Tibial nerve (tissue), 4 donors: ENCODE measurements around the gene SMAD6. TPM values are rescaled to one million over a fixed set of nuclear protein-coding genes. Genes with fewer than 3 reads are reported as not detected.

Experiments used
- DNase-seq, 2 donors: peaks; one replicate each; pipeline ENCODE4 v3.0.0-alpha.2; 2019; ENCODE audit warnings: low spot score in 2 of 2
- H3K27ac ChIP-seq, 4 donors: fragments of 200-600 bp; sonication (generic) in 3 of 4; one replicate each; pipeline ENCODE4 v1.5.1; 2017 to 2019; ENCODE audit warnings: mild to moderate bottlenecking in 1 of 4
- H3K27me3 ChIP-seq, 2 donors: fragments of 200-600 bp; sonication (generic) in 1 of 2; one replicate each; pipeline versions ENCODE4 v1.5.1 to v1.6.0; 2017 to 2019
- H3K36me3 ChIP-seq, 3 donors: fragments of 200-600 bp; sonication (generic); one replicate each; pipeline ENCODE4 v1.5.1; 2018 to 2019
- H3K4me1 ChIP-seq, 4 donors: fragments of 200-600 bp; sonication (generic) in 3 of 4; one replicate each; pipeline ENCODE4 v1.5.1; 2017 to 2019
- H3K4me3 ChIP-seq, 4 donors: fragments of 200-600 bp; sonication (generic) in 3 of 4; one replicate each; pipeline ENCODE4 v1.5.1; 2017 to 2019; ENCODE audit warnings: mild to moderate bottlenecking in 1 of 4, moderate library complexity in 1 of 4
- H3K9me3 ChIP-seq, 4 donors: fragments of 200-600 bp; sonication (generic) in 3 of 4; one replicate each; pipeline ENCODE4 v1.5.1; 2017 to 2019
- EP300 ChIP-seq, 2 donors: sonication (generic); formaldehyde crosslinking; IDR thresholded peaks; one replicate each; pipeline ENCODE4 v1.6.1; 2017; ENCODE audit warnings: antibody characterized with exemption in 2 of 2, mild to moderate bottlenecking in 1 of 2
- POLR2A ChIP-seq, 2 donors: fragments of 450-650 bp; IDR thresholded peaks; one replicate each; pipeline ENCODE4 v1.6.1; 2017; ENCODE audit warnings: antibody characterized with exemption in 2 of 2, mild to moderate bottlenecking in 2 of 2, moderate library complexity in 2 of 2
- WGBS, 2 donors: methylation state at CpG; one replicate each; pipeline ENCODE4 v1.1.5; 2018; 5-methylcytosine and 5-hydroxymethylcytosine counted together
- total RNA-seq, 4 donors: library from RNA; depleted of rRNA; stranded (reverse); fragments of >200 nt; gene quantifications; one replicate each; pipeline ENCODE4 v1.1.0, GENCODE V29; 2016
- TF ChIP-seq, protein P1 (sequence below), 5 experiments: fragments of 200-600 bp in 3 of 5; fragments of 450-650 bp in 2 of 5; sonication (generic) in 3 of 5; IDR thresholded peaks; one replicate each; pipeline ENCODE4 v1.5.1; 2016 to 2019; ENCODE audit warnings: antibody characterized with exemption in 5 of 5, mild to moderate bottlenecking in 3 of 5, moderate library complexity in 2 of 5

Gene SMAD6
- total RNA-seq, 4 donors from 2014 or later: 41.9 to 57.2 (median 48.6) TPM

DNA sequence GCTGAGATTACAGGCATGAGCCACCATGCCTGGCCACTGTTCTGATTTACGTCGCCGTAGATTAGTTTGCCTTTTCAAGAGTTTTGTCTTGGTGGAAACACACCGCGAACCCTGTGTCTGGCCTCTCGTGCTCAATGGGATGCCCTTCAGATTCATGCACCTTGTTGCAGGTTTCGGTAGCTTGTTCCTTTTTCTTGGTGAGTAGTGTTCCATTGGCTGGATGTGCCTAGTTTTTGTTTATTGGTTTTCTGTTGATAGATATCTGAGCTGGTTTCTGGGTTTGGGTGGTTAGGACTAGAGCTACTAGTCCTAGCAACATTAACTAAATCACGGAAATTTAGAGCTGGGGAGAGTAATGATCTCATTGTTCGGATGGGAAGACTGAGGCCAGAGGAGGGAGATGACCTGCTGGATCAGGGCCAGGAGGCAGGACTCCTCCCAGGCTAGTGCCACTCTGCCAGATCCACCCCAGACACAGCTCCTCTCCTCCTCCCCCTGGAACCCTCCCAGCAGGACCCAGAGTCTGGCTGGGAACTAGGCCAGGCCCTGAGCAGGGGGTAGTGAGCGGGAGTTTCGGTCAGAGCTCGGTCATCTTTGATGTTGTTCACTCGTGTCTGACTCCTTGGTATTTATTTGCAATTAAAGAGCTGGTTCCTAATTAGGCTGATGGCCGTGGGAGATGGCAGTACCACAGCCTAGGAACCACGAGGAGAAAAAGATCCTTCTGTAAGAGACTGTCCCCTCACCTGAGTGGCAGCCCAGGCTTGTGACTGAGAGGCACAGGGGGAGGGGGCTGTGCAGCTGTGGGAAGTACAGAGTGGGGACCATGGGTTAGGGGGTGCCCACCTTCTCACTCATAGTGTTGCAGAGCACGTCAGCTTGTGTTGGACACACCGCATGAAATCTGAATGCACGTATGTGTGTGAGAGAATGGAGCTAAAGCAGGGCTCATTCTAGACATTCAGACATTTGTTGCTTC is 73.4 kb downstream of the SMAD6 start:
- H3K9me3 ChIP-seq: no peaks in the 10 kb centered on the region
- DNase-seq: no peak
- H3K27ac ChIP-seq: peak overlapping the region in 2 of 4 donors; percentile 79 to 83
- 72 to 75% methylated on average over 18 of the region's 18 CpGs for WGBS, 2 donors
- TF ChIP-seq, protein P1, sequence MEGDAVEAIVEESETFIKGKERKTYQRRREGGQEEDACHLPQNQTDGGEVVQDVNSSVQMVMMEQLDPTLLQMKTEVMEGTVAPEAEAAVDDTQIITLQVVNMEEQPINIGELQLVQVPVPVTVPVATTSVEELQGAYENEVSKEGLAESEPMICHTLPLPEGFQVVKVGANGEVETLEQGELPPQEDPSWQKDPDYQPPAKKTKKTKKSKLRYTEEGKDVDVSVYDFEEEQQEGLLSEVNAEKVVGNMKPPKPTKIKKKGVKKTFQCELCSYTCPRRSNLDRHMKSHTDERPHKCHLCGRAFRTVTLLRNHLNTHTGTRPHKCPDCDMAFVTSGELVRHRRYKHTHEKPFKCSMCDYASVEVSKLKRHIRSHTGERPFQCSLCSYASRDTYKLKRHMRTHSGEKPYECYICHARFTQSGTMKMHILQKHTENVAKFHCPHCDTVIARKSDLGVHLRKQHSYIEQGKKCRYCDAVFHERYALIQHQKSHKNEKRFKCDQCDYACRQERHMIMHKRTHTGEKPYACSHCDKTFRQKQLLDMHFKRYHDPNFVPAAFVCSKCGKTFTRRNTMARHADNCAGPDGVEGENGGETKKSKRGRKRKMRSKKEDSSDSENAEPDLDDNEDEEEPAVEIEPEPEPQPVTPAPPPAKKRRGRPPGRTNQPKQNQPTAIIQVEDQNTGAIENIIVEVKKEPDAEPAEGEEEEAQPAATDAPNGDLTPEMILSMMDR (IDR thresholded peaks at IDR 0.05): no peak
- TF ChIP-seq POLR2A (IDR thresholded peaks at IDR 0.05): no peak
- no peak for TF ChIP-seq EP300 (IDR thresholded peaks at IDR 0.05)
- H3K36me3 ChIP-seq: no peaks in the 10 kb centered on the region
- no peak overlapping the region for H3K4me3 ChIP-seq
- H3K4me1 ChIP-seq: peaks cover 0 to 70% (median 28%) of the 10 kb centered on the region in 4 donors
- H3K27me3 ChIP-seq: no peaks in the 10 kb centered on the region

GRCh38 chr15:66777054-66777453 is 75.0 kb downstream of the SMAD6 start:
- Histone ChIP-seq H3K27ac (no peak overlapping the region), H3K36me3 (peaks cover 0 to 13% (median 0%) of the 10 kb centered on the region in 3 donors), H3K27me3 (no peaks in the 10 kb centered on the region), H3K4me3 (no peak overlapping the region), H3K9me3 (no peaks in the 10 kb centered on the region), H3K4me1 (peaks cover 0 to 56% (median 21%) of the 10 kb centered on the region in 4 donors)
- no peak for DNase-seq
- TF ChIP-seq EP300 (IDR thresholded peaks at IDR 0.05) (no peak), POLR2A (IDR thresholded peaks at IDR 0.05) (no peak)
- TF ChIP-seq, protein P1 (IDR thresholded peaks at IDR 0.05): no peak
- WGBS, 2 donors: 90 to 93% methylated on average over 6 of the region's 6 CpGs

DNA sequence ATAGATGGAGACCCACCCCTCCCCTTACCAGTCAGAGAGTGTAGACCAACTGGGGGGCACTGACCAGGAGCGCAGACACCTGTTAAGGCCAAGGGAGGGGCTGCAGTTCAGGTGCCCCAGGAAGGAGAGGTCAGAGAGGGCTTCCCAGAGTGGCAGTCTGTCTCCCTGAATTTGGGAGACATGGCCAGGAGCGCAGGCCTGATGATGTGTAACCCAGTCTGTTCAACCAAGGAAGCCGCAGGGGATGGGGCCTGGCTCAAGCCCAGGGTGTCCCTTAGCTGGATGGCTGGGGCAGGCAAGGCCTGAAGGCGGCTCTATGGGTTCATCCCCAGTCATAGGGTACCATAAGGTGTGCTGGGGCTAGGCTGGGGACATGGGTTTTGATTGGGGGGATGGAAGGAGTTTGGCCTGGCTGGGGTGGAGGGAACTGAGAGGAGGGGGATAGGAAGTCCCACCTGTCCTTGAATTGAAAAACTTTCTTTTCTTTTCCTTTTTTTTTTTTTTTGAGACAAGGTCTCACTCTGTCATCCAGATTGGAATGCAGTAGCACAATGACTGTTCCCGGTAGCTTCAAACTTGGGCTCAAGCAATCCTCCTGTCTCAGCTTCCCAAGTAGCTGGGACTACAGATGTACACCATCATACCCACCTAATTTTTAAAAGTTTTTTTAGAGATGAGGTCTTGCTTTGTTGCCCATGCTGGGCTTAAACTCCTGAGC is 75.7 kb downstream of the SMAD6 start:
- Histone ChIP-seq H3K36me3 (peaks cover 0 to 13% (median 0%) of the 10 kb centered on the region in 3 donors), H3K4me3 (no peak overlapping the region), H3K9me3 (no peaks in the 10 kb centered on the region), H3K4me1 (peaks cover 0 to 52% (median 19%) of the 10 kb centered on the region in 4 donors), H3K27ac (no peak overlapping the region), H3K27me3 (no peaks in the 10 kb centered on the region)
- no peak for DNase-seq
- whole genome bisulfite sequencing, 2 donors: 93 to 94% methylated on average over 5 of the region's 5 CpGs
- no peak for TF ChIP-seq EP300 (IDR thresholded peaks at IDR 0.05)
- TF ChIP-seq, protein P1 (IDR thresholded peaks at IDR 0.05): no peak
- no peak for TF ChIP-seq POLR2A (IDR thresholded peaks at IDR 0.05)

GRCh38 chr15:66778314-66778665 is 76.3 kb downstream of the SMAD6 start:
- Histone ChIP-seq H3K4me1 (peaks cover 0 to 47% (median 14%) of the 10 kb centered on the region in 4 donors), H3K27me3 (no peaks in the 10 kb centered on the region), H3K36me3 (peaks cover 0 to 15% (median 0%) of the 10 kb centered on the region in 3 donors), H3K27ac (no peak overlapping the region), H3K9me3 (no peaks in the 10 kb centered on the region), H3K4me3 (no peak overlapping the region)
- DNase-seq: no peak
- 85 to 100% methylated on average over 1 of the region's 1 CpG for WGBS, 2 donors
- no peak for TF ChIP-seq POLR2A (IDR thresholded peaks at IDR 0.05)
- TF ChIP-seq, protein P1 (IDR thresholded peaks at IDR 0.05): no peak
- no peak for TF ChIP-seq EP300 (IDR thresholded peaks at IDR 0.05)
